Activated B cell treated with CpG ODN at 0.5 μM for 24 hours (primary cell): ENCODE measurements around the gene NKX6-2. TPM values are rescaled to one million over a fixed set of nuclear protein-coding genes. Genes with fewer than 3 reads are reported as not detected.

ENCODE experiments used
- ATAC-seq: fragments of 200-7000 bp; cut with Tn5 transposase; one replicate; pipeline ENCODE4 v1.10.0; 2021; ENCODE audit warnings: low read depth, mild to moderate bottlenecking, moderate library complexity
- CTCF ChIA-PET: fragments of 350-600 bp; sonication (Branson Sonifier 250); formaldehyde crosslinking; loops from one replicate; lab custom pipeline; 2021; ENCODE audit warnings: antibody characterized with exemption; lab: Charles Lee
- POLR2A ChIA-PET: fragments of 350-600 bp; sonication (Branson Sonifier 250); formaldehyde crosslinking; loops from one replicate; lab custom pipeline; 2021; ENCODE audit warnings: antibody characterized with exemption; lab: Charles Lee
- DNase-seq: peaks from one replicate; pipeline ENCODE4 v3.0.0; 2022
- H3K27ac Mint-ChIP-seq: one replicate; pipeline ENCODE4 v1.8.0; 2020; ENCODE audit warnings: mixed read lengths
- H3K27me3 Mint-ChIP-seq: one replicate; pipeline ENCODE4 v1.8.0; 2021; ENCODE audit warnings: mixed read lengths
- H3K36me3 Mint-ChIP-seq: one replicate; pipeline ENCODE4 v1.8.0; 2021; ENCODE audit warnings: low read depth, mixed read lengths
- H3K4me1 Mint-ChIP-seq: one replicate; pipeline ENCODE4 v1.8.0; 2021; ENCODE audit warnings: mixed read lengths
- H3K4me3 Mint-ChIP-seq: one replicate; pipeline ENCODE4 v1.8.0; 2020; ENCODE audit warnings: mild to moderate bottlenecking, mixed read lengths
- H3K9me3 Mint-ChIP-seq: one replicate; pipeline ENCODE4 v1.8.0; 2020; ENCODE audit warnings: mixed read lengths
- CTCF ChIP-seq: fragments of 200-600 bp; IDR thresholded peaks from one replicate; pipeline ENCODE4 v1.8.0; 2022; ENCODE audit warnings: antibody characterized with exemption, mild to moderate bottlenecking
- intact Hi-C: fragments of 100-400 bp; cut with micrococcal nuclease; formaldehyde crosslinking; loops from one replicate; pipeline ENCODE4 v1.15.1; 2024
- total RNA-seq: library from RNA; stranded (reverse); gene quantifications from 2 replicates; pipeline ENCODE4 v1.2.3, GENCODE V29; 2022

Gene NKX6-2
- total RNA-seq, 1 donor from 2014 or later = not detected

DNA sequence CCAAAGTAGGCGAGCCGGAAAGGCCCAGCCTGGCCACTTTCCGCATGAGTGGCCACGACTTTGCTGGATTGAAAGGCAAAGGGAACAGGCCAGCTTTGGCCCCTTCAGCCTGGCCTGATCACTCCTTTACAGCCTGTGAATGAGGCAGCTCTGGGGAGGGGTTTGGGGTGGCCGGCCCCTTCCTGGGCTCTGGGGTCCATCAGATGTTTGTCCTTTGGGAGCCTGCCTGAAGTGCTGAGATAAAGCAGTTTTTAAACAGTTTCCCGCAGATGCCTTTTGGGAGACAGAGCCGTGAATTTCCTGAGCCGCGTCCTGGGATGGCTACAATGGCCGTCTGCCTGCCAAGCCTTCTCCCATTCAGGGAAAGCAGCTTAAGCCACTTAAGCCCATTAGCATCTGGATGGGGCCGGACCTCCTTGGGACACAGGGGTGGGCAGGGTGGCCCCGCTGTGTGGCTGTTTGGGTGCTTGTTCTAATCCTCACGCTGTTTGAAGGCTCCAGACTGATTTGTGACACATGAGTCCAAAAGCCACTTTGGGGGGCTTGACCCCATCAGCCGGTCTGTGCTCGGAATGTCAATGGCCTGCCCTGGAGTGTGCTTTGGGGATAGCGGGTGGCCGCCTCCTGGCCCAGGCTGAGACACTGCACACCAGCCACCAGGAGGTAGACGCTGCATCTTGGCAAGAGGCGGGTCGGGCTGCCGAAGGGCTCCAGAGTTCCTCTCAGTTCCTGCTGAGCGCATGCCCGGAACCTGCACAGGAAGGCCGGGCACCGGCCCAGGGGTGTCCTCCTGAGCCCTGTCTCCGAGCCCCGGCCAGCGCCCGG is 38.9 kb downstream of the NKX6-2 start:
- H3K4me1 Mint-ChIP-seq = no peaks in the 10 kb centered on the region

DNA sequence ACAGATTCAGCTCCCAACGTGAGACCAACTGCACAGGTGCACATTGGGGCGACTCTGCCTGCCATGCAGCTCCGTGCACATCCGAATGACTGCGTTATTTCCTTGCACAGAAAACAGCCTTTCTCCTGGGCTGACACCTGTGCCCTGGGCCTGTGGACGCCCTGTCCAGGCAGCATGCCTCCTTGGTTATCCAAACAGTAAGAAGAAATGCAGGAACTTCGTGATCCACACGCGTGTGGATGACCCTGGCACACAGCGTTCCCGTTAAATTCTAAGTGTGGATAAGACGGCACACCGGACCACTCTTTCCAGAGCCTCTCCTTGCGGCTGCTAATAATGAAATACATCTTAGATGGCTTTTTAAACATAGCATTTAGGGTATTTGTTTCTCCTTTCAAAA is 39.6 kb downstream of the NKX6-2 start:
- no peak overlapping the region for H3K27ac Mint-ChIP-seq
- ChIA-PET CTCF (no interaction called here), POLR2A (no interaction called here)
- TF ChIP-seq CTCF = no peak
- no peak for ATAC-seq
- H3K4me1 Mint-ChIP-seq = no peaks in the 10 kb centered on the region
- no peaks in the 10 kb centered on the region for H3K9me3 Mint-ChIP-seq
- peaks cover 41% of the 10 kb centered on the region for H3K36me3 Mint-ChIP-seq
- DNase-seq = no peak
- intact Hi-C loops = no loop called here
- H3K4me3 Mint-ChIP-seq = no peak overlapping the region
- H3K27me3 Mint-ChIP-seq = no peaks in the 10 kb centered on the region

More for the DNA sequence above, 38.9 kb downstream of the NKX6-2 start:
- ChIA-PET CTCF (no interaction called here), POLR2A (no interaction called here)
- H3K27me3 Mint-ChIP-seq = no peaks in the 10 kb centered on the region
- no peak overlapping the region for H3K4me3 Mint-ChIP-seq
- intact Hi-C loops = no loop called here
- no peak for TF ChIP-seq CTCF
- no peaks in the 10 kb centered on the region for H3K9me3 Mint-ChIP-seq
- ATAC-seq (no peak), DNase-seq (no peak)
- peaks cover 38% of the 10 kb centered on the region for H3K36me3 Mint-ChIP-seq
- no peak overlapping the region for H3K27ac Mint-ChIP-seq

DNA sequence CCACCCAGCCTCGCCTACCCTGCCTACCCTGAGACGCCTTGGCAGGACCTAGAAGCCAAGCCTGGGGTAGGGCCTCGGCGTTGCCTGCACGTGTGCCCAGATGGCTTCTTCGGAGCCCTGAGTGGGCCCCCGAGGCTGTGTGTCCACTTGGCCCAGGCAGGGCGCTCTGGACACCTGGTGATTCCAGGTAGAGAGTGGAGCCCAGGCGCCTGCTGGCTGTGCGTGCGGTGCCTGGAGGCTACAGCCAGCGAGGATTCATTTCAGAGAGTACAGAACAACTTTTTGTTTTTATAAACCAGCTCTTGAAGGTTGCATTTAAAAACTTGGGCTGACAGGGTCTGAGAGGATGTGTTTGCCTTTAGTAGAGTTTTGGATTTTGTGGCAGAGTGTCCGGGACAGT is 40.0 kb downstream of the NKX6-2 start:
- TF ChIP-seq CTCF = no peak
- CTCF ChIA-PET = no interaction called here

DNA sequence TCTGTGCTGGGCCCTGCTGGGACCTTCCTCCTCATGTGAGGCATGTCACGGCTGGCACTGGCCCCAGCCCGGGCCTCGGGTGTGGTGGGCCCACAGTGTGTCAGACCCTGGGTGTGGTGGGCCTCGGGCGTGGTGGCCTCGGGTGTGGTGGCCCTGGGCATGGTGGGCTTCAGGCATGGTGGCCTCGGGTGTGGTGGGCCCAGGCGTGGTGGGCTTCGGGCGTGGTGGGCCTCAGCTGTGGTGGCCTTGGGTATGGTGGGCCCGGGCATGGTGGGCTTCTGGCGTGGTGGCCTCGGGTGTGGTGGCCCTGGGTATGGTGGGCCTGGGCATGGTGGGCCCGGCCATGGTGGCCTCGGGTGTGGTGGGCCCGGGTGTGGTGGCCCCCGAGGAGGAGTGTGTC is 40.4 kb downstream of the NKX6-2 start:
- H3K4me3 Mint-ChIP-seq = no peak overlapping the region
- ChIA-PET POLR2A (no interaction called here), CTCF (no interaction called here)
- peaks cover 43% of the 10 kb centered on the region for H3K36me3 Mint-ChIP-seq
- DNase-seq = no peak
- no peaks in the 10 kb centered on the region for H3K9me3 Mint-ChIP-seq
- intact Hi-C loops = no loop called here
- TF ChIP-seq CTCF = no peak
- no peaks in the 10 kb centered on the region for H3K4me1 Mint-ChIP-seq
- ATAC-seq = no peak
- no peak overlapping the region for H3K27ac Mint-ChIP-seq
- no peaks in the 10 kb centered on the region for H3K27me3 Mint-ChIP-seq

More for the DNA sequence above, 40.0 kb downstream of the NKX6-2 start:
- no peak overlapping the region for H3K27ac Mint-ChIP-seq
- no peaks in the 10 kb centered on the region for H3K27me3 Mint-ChIP-seq
- POLR2A ChIA-PET = no interaction called here
- H3K36me3 Mint-ChIP-seq = peaks cover 42% of the 10 kb centered on the region
- no peaks in the 10 kb centered on the region for H3K4me1 Mint-ChIP-seq
- no peak for DNase-seq
- ATAC-seq = no peak
- intact Hi-C loops = no loop called here
- no peaks in the 10 kb centered on the region for H3K9me3 Mint-ChIP-seq
- H3K4me3 Mint-ChIP-seq = no peak overlapping the region

- no peak overlapping the region for H3K27ac Mint-ChIP-seq
- POLR2A ChIA-PET = no interaction called here
- intact Hi-C loops = no loop called here
- H3K27me3 Mint-ChIP-seq = no peaks in the 10 kb centered on the region
- ATAC-seq (no peak), DNase-seq (no peak)
- TF ChIP-seq CTCF = no peak
- H3K4me1 Mint-ChIP-seq = no peaks in the 10 kb centered on the region
- no peaks in the 10 kb centered on the region for H3K9me3 Mint-ChIP-seq
- peaks cover 41% of the 10 kb centered on the region for H3K36me3 Mint-ChIP-seq
- CTCF ChIA-PET = no interaction called here
- H3K4me3 Mint-ChIP-seq = no peak overlapping the region
Observed at GRCh38 chr10:132744839-132745238, 41.1 kb downstream of the NKX6-2 start.
